Endothelial cell of umbilical vein (primary cell): ENCODE measurements around the gene MOBP. TPM values are rescaled to one million over a fixed set of nuclear protein-coding genes. Genes with fewer than 3 reads are reported as not detected.

ENCODE experiments used
- BruUV-seq: library from RNA; stranded (reverse); fragments of 400-500 nt; replicated peaks from 2 replicates; lab custom pipeline; 2021; lab: Mats Ljungman, UMichigan
- CTCF ChIA-PET: fragments of 300-600, 350-600 bp; sonication (Branson Sonifier 250); formaldehyde crosslinking; loops from one replicate; lab custom pipeline; 2021; ENCODE audit warnings: antibody characterized with exemption, inconsistent platforms; lab: Charles Lee
- POLR2A ChIA-PET: fragments of 300-600, 350-600 bp; sonication (Branson Sonifier 250); formaldehyde crosslinking; loops from one replicate; lab custom pipeline; 2021; ENCODE audit warnings: antibody characterized with exemption, inconsistent platforms; lab: Charles Lee
- DNase-seq: peaks from one replicate; pipeline ENCODE4 v3.0.0-alpha.2; 2011; ENCODE audit warnings: low read depth, low spot score
- FAIRE-seq: peaks from 2 replicates; lab custom pipeline; 2011; peaks lifted over from hg19 to GRCh38; lab: Jason Lieb, UNC
- H2AFZ ChIP-seq: 2 replicates; pipeline ENCODE4 v1.6.0; 2012; ENCODE audit warnings: low read depth, low read length, control low read depth, inconsistent platforms
- H3K27ac ChIP-seq: 2 replicates; pipeline ENCODE4 v1.5.1; 2011; ENCODE audit warnings: low read depth, mild to moderate bottlenecking, control low read depth, low read length, moderate library complexity; ENCODE audit not compliant: insufficient read depth
- H3K27me3 ChIP-seq, 2 experiments: 2 replicates each; pipeline versions ENCODE4 v1.6.0 to v1.6.1; 2011; ENCODE audit warnings: low read length in 2 of 2, mixed read lengths in 1 of 2; ENCODE audit not compliant: control insufficient read depth in 2 of 2, insufficient read depth in 2 of 2
- H3K36me3 ChIP-seq, 2 experiments: 2 replicates in 1 of 2; 3 replicates in 1 of 2; pipeline ENCODE4 v1.5.1; 2011; ENCODE audit warnings: low read length in 2 of 2, mild to moderate bottlenecking in 1 of 2, moderate library complexity in 1 of 2; ENCODE audit not compliant: control insufficient read depth in 2 of 2, insufficient read depth in 2 of 2; ENCODE audit errors: extremely low read depth in 1 of 2
- H3K4me1 ChIP-seq: 3 replicates; pipeline ENCODE4 v1.5.1; 2011; ENCODE audit warnings: mild to moderate bottlenecking, low read length; ENCODE audit not compliant: control insufficient read depth, insufficient read depth; ENCODE audit errors: extremely low read depth
- H3K4me2 ChIP-seq: 2 replicates; pipeline ENCODE4 v1.6.1; 2011; ENCODE audit warnings: low read length, control low read depth, mixed read lengths; ENCODE audit not compliant: insufficient read depth
- H3K4me3 ChIP-seq, 3 experiments: fragments of 200-600 bp in 1 of 3; sonication (generic), shearing (Covaris generic) in 1 of 3; replicated peaks in 1 of 3; 2 replicates each; pipeline ENCODE4 v1.5.1; 2011 to 2016; ENCODE audit warnings: control low read depth in 3 of 3, low read length in 3 of 3, mild to moderate bottlenecking in 2 of 3, inconsistent platforms in 1 of 3, low read depth in 1 of 3, moderate library complexity in 1 of 3; ENCODE audit not compliant: insufficient read depth in 1 of 3
- H3K79me2 ChIP-seq: 2 replicates; pipeline ENCODE4 v1.6.0; 2012; ENCODE audit warnings: low read length, inconsistent platforms; ENCODE audit not compliant: control insufficient read depth, insufficient read depth
- H3K9ac ChIP-seq: replicated peaks from 2 replicates; pipeline ENCODE3; 2011; ENCODE audit warnings: low read length, control low read depth; ENCODE audit not compliant: insufficient read depth; ENCODE audit errors: extremely low read depth
- H3K9me1 ChIP-seq: replicated peaks from 3 replicates; pipeline ENCODE4 v1.6.0; 2011; ENCODE audit warnings: mild to moderate bottlenecking, low read length; ENCODE audit not compliant: control insufficient read depth, insufficient read depth; ENCODE audit errors: extremely low read depth
- H3K9me3 ChIP-seq: replicated peaks from 2 replicates; pipeline ENCODE4 v1.5.1; 2012; ENCODE audit warnings: low read length, inconsistent platforms; ENCODE audit not compliant: control insufficient read depth, insufficient read depth
- H4K20me1 ChIP-seq: replicated peaks from 2 replicates; pipeline ENCODE3; 2011; ENCODE audit warnings: mild to moderate bottlenecking, low read length; ENCODE audit not compliant: control insufficient read depth, insufficient read depth; ENCODE audit errors: extremely low read depth
- EZH2 ChIP-seq: IDR thresholded peaks from 2 replicates; pipeline ENCODE4 v1.6.1; 2012; ENCODE audit warnings: borderline replicate concordance, low read depth, mild to moderate bottlenecking, moderate library complexity, low read length, inconsistent platforms; ENCODE audit not compliant: severe bottlenecking
- JUN ChIP-seq: IDR thresholded peaks from 2 replicates; pipeline ENCODE4 v1.6.1; 2011; ENCODE audit warnings: borderline replicate concordance, low read depth; ENCODE audit not compliant: insufficient read length, insufficient read depth
- MYC ChIP-seq: IDR thresholded peaks from one replicate; pipeline ENCODE4 v1.6.1; 2011; ENCODE audit warnings: mild to moderate bottlenecking, low read depth, low read length
- POLR2AphosphoS5 ChIP-seq: IDR thresholded peaks from 2 replicates; pipeline ENCODE4 v1.6.1; 2012; ENCODE audit warnings: low read depth, mild to moderate bottlenecking, control low read depth, low read length, moderate library complexity; ENCODE audit not compliant: insufficient read depth
- dilution Hi-C: fragments of 300-500 bp; cut with MboI; formaldehyde crosslinking; loops from one replicate; pipeline ENCODE4 v1.15.0; 2019; ENCODE audit warnings: low sequenced_read_pairs; ENCODE audit not compliant: extremely low pct_ligation_motif_present
- intact Hi-C: fragments of 100-400 bp; cut with micrococcal nuclease; formaldehyde crosslinking; loops from one replicate; pipeline ENCODE4 v1.10.0; 2022
- polyA plus RNA-seq, 4 experiments: library from polyadenylated mRNA; depleted of rRNA in 3 of 4; stranded (reverse) in 3 of 4; unstranded in 1 of 4; fragments of >200 nt; gene quantifications; 2 replicates each; pipeline versions ENCODE4 v1.2.1 to v1.2.3, GENCODE V29; 2011 to 2012; ENCODE audit warnings: missing spikeins in 1 of 4
- total RNA-seq: library from RNA; stranded (reverse); gene quantifications from 2 replicates; pipeline ENCODE4 v1.2.3, GENCODE V29; 2021
- TF ChIP-seq, protein P1 (sequence below), 2 donors: IDR thresholded peaks; 1 replicate in 1 of 2; 2 replicates in 1 of 2; pipeline ENCODE4 v1.5.1; 2011; ENCODE audit warnings: low read length in 2 of 2, mild to moderate bottlenecking in 2 of 2, moderate library complexity in 2 of 2, control low read depth in 1 of 2, inconsistent platforms in 1 of 2, low read depth in 1 of 2; ENCODE audit not compliant: insufficient read depth in 1 of 2; ENCODE audit errors: extremely low read depth in 1 of 2
- TF ChIP-seq, protein P2 (sequence below): IDR thresholded peaks from 2 replicates; pipeline ENCODE4 v1.6.1; 2011; ENCODE audit not compliant: insufficient read depth, insufficient read length

Gene MOBP
- total and polyA plus RNA-seq, 2 donors (not counting 3 experiments of a cell fraction or from before 2014, with no cell fraction given) = 2.0 to 2.3 TPM

DNA sequence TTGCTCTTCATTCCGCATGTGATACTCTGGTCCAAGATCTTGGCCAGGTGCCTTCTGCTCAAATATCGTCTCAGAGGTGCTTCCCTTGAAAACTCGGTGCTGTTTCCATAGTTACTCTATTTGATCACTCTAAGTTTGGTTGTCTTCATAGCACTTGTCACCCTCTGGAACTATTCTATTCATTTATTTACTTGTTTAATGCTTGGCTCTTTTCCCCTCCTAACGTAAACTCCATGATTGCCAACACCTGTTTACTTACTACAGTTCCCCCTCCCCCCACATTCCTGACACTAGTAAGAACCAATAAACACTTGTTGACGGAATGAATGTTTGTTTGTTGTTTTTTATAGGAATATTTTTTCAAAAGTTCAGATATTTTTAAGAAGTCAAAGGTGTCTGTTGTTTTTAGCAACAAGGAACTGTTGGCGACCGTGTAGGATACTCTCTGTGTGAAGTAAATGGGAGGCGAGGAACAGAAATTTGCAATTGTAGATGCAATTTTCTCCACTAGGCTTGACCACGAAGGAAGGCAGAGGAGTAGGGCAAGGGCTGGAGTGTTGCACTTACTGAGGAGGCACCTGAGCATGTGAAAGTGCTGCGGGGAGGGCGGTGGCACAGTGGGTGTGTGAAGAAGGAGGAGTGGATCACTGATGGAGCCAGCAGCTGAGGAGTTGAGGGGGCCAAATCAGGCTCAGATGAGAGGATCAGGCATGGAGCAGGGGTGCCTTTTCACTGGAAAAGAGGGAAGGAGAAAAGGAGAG is 48.4 kb downstream of the MOBP start:
- H3K79me2 ChIP-seq = no peaks in the 10 kb centered on the region
- H4K20me1 ChIP-seq = no peaks in the 10 kb centered on the region
- no peaks in the 10 kb centered on the region for H3K9me3 ChIP-seq
- no peak overlapping the region for H3K27ac ChIP-seq
- H3K36me3 ChIP-seq = no peaks in the 10 kb centered on the region
- DNase-seq (no peak), FAIRE-seq (no peak)
- no peak for TF ChIP-seq JUN
- TF ChIP-seq, protein P1, sequence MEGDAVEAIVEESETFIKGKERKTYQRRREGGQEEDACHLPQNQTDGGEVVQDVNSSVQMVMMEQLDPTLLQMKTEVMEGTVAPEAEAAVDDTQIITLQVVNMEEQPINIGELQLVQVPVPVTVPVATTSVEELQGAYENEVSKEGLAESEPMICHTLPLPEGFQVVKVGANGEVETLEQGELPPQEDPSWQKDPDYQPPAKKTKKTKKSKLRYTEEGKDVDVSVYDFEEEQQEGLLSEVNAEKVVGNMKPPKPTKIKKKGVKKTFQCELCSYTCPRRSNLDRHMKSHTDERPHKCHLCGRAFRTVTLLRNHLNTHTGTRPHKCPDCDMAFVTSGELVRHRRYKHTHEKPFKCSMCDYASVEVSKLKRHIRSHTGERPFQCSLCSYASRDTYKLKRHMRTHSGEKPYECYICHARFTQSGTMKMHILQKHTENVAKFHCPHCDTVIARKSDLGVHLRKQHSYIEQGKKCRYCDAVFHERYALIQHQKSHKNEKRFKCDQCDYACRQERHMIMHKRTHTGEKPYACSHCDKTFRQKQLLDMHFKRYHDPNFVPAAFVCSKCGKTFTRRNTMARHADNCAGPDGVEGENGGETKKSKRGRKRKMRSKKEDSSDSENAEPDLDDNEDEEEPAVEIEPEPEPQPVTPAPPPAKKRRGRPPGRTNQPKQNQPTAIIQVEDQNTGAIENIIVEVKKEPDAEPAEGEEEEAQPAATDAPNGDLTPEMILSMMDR (IDR thresholded peaks at IDR 0.05; ENCODE audit: extremely low read depth in 1 of 2, insufficient read depth in 1 of 2, low read depth in 1 of 2, low read length in 2 of 2) = no peak
- ChIA-PET CTCF (interaction anchor here (1.0 to 1.2 kb wide), 2 partner anchors 17 to 26 kb away, joined by 3 to 4 read pairs; no protein-coding TSS in a partner anchor), POLR2A (no interaction called here)
- H3K4me1 ChIP-seq = peaks cover 8% of the 10 kb centered on the region
- H2AFZ ChIP-seq = no peak overlapping the region
- H3K4me2 ChIP-seq = no peak overlapping the region
- BruUV-seq = no TSS peak
- no peaks in the 10 kb centered on the region for H3K9me1 ChIP-seq
- dilution Hi-C loops = no loop called here
- H3K27me3 ChIP-seq = no peaks in the 10 kb centered on the region
- no peak overlapping the region for H3K9ac ChIP-seq
- no peak overlapping the region for H3K4me3 ChIP-seq
- intact Hi-C loops = no loop called here

DNA sequence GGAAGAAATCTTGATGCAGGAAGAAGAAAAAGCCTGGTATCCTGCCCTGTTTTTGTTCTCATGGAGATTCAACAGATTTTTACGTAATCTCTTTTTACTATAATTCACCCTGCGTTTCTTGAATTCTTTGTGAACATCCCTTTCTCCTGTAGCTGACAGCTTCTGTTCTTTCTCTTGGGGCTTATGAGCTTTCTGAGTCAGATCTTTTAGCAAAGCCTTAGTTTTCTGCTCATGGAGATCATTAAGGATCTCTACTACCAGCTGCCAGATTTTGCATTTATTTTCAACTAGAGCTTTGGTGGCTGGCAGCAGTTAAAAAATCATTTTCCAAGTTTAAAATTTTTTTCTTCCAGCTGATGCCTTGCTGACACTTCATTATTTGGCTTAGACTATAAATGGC is 51.6 kb downstream of the MOBP start:
- H3K9ac ChIP-seq = no peak overlapping the region
- ChIA-PET CTCF (interaction anchor here (0.6 to 3.0 kb wide), 8 partner anchors 12 to 72 kb away, joined by 3 to 24 read pairs (median 4); no protein-coding TSS in a partner anchor), POLR2A (no interaction called here)
- no TSS peak for BruUV-seq
- H3K79me2 ChIP-seq = no peaks in the 10 kb centered on the region
- peaks cover 8% of the 10 kb centered on the region for H3K4me1 ChIP-seq
- TF ChIP-seq JUN = no peak
- no peak for TF ChIP-seq POLR2AphosphoS5
- TF ChIP-seq EZH2 = no peak
- no peak for TF ChIP-seq MYC
- TF ChIP-seq, protein P2, sequence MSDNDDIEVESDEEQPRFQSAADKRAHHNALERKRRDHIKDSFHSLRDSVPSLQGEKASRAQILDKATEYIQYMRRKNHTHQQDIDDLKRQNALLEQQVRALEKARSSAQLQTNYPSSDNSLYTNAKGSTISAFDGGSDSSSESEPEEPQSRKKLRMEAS = no peak
- no peaks in the 10 kb centered on the region for H3K36me3 ChIP-seq
- FAIRE-seq (no peak), DNase-seq (no peak)
- H3K27ac ChIP-seq = no peak overlapping the region
- H3K9me3 ChIP-seq = peaks cover 3% of the 10 kb centered on the region
- no peaks in the 10 kb centered on the region for H3K9me1 ChIP-seq
- H3K27me3 ChIP-seq = no peaks in the 10 kb centered on the region
- no peak overlapping the region for H3K4me2 ChIP-seq
- intact Hi-C loops (no loop called here), dilution Hi-C loops (no loop called here)
- no peak overlapping the region for H2AFZ ChIP-seq
- H4K20me1 ChIP-seq = no peaks in the 10 kb centered on the region
- H3K4me3 ChIP-seq = no peak overlapping the region
